GM12873 (cell line): ENCODE results near the gene APLP2.

Source experiments
- CTCF ChIP-seq: IDR thresholded peaks from 2 replicates; pipeline ENCODE4 v1.5.1; 2012; ENCODE audit warnings: low read depth, mild to moderate bottlenecking, moderate library complexity, low read length, control low read depth; ENCODE audit not compliant: insufficient read depth; ENCODE audit errors: missing control alignments

APLP2 gene

GRCh38 chr11:130159657-130160497, 90.2 kb downstream of the APLP2 start, which contains the start of gene ST14:
Gene ST14, plus strand, starts transcription at chr11:130159782. Its CDS starts 198 bp downstream, at chr11:130159980.
- TF ChIP-seq CTCF: no peak

GRCh38 chr11:130160498-130161155, 90.9 kb downstream of the APLP2 start:
- no peak for TF ChIP-seq CTCF

GRCh38 chr11:130161441-130162145, 91.9 kb downstream of the APLP2 start:
- no peak for TF ChIP-seq CTCF

GRCh38 chr11:130162733-130163132, 93.0 kb downstream of the APLP2 start:
- TF ChIP-seq CTCF: no peak

GRCh38 chr11:130163346-130164220, 93.9 kb downstream of the APLP2 start:
- TF ChIP-seq CTCF: no peak

GRCh38 chr11:130164221-130164570, 94.5 kb downstream of the APLP2 start:
- TF ChIP-seq CTCF: no peak
